Measurements from ENCODE around the gene EXOC3L1. TPM values are rescaled to one million over a fixed set of nuclear protein-coding genes. Genes with fewer than 3 reads are reported as not detected.
A peak's percentile ranks its signal among the peaks of the same experiment; 100 is the strongest.

The EXOC3L1 gene
- polyA plus RNA-seq, 1 experiment: not detected

DNA sequence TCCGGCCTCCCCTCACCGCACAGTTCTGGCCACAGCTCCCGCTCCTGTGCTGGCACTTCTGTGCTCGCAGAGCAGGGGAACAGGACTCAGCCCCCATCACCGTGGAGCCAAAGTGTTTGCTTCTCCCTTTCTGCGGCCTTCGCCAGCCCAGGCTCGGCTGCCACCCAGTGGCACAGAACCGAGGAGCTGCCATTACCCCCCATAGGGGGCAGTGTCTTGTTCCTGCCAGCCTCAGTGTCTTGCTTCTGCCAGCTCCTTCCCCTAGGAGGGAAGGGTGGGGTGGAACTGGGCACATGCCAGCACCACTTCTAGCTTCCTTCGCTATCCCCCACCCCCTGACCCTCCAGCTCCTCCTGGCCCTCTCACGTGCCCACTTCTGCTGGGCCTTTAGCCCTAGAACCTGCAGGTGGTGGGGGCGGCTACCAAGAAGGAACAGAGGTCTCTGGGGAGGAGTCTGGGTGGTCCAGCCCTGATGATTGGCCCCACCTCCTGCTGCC is 8.3 kb upstream of the EXOC3L1 start:
- CTCF ChIA-PET: interaction anchor here (0.8 to 2.9 kb wide), 14 partner anchors 10 to 244 kb away, joined by 3 to 10 read pairs (median 4); partner anchors contain the start of gene FHOD1
- TF ChIP-seq, protein P1, sequence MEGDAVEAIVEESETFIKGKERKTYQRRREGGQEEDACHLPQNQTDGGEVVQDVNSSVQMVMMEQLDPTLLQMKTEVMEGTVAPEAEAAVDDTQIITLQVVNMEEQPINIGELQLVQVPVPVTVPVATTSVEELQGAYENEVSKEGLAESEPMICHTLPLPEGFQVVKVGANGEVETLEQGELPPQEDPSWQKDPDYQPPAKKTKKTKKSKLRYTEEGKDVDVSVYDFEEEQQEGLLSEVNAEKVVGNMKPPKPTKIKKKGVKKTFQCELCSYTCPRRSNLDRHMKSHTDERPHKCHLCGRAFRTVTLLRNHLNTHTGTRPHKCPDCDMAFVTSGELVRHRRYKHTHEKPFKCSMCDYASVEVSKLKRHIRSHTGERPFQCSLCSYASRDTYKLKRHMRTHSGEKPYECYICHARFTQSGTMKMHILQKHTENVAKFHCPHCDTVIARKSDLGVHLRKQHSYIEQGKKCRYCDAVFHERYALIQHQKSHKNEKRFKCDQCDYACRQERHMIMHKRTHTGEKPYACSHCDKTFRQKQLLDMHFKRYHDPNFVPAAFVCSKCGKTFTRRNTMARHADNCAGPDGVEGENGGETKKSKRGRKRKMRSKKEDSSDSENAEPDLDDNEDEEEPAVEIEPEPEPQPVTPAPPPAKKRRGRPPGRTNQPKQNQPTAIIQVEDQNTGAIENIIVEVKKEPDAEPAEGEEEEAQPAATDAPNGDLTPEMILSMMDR (IDR thresholded peaks at IDR 0.05; ENCODE audit: insufficient read depth, low read depth, low read length): peak; percentile 71
- H3K4me3 ChIP-seq (ENCODE audit: low read depth, low read length): no peak overlapping the region
- H3K27me3 ChIP-seq (ENCODE audit: control insufficient read depth, insufficient read depth, low read length): no peaks in the 10 kb centered on the region
- H3K36me3 ChIP-seq (ENCODE audit: control insufficient read depth, insufficient read depth, low read length): peaks cover 40% of the 10 kb centered on the region
- DNase-seq (ENCODE audit: low read depth): no peak
- POLR2A ChIA-PET: no interaction called here

DNA sequence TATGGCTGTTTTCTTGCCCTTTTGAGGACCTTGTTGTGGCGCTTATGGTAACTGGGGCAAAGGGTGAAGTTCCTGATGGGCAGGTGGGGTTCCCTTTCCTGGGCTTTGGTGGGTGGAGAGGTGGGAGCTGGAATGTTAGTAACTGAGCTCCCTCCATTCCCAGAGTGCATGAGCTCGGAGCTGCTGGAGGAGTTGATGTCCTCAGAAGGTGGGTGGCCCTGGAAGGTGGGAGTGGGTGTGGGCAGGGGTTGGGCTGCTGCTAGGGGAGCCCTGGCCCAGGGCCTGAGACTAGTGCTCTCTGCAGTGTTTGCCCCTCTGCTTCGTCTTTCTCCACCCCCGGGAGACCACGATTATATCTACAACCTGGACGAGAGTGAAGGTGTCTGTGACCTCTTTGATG is 7.8 kb upstream of the EXOC3L1 start:
- CTCF ChIA-PET: interaction anchor here (0.8 to 2.9 kb wide), 11 partner anchors 10 to 244 kb away, joined by 3 to 10 read pairs (median 4); partner anchors contain the start of gene FHOD1

DNA sequence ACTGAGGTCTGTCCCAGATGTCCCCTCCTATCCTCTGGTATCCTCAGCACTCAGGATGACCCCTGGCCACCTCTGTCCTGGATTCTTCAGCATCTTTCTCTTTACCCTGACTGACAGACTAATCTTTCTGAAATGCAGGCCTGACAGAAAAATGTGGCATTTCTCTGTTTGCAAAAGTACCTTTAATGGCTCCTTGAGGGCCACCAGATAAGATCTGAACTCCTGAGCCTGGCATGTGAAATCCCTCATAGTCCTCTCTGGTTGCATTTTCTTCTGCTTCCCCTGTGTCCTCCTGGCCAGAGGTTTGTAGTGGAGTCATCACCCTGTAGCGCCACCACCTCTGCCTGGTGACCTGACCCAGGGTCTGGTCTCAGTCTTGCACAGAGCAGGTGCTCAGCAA is 6.9 kb upstream of the EXOC3L1 start:
- DNase-seq (ENCODE audit: low read depth): no peak
- CTCF ChIA-PET: interaction anchor here (1.4 to 2.9 kb wide), 3 partner anchors 9 to 243 kb away, joined by 5 to 9 read pairs (median 7); no protein-coding TSS in a partner anchor
- Histone ChIP-seq H3K27me3 (ENCODE audit: control insufficient read depth, insufficient read depth, low read length) (no peaks in the 10 kb centered on the region), H3K36me3 (ENCODE audit: control insufficient read depth, insufficient read depth, low read length) (peaks cover 36% of the 10 kb centered on the region), H3K4me3 (ENCODE audit: low read depth, low read length) (no peak overlapping the region)
- TF ChIP-seq, protein P1 (IDR thresholded peaks at IDR 0.05; ENCODE audit: insufficient read depth, low read depth, low read length): no peak
- POLR2A ChIA-PET: no interaction called here

More for the DNA sequence above, 7.8 kb upstream of the EXOC3L1 start:
- H3K27me3 ChIP-seq (ENCODE audit: control insufficient read depth, insufficient read depth, low read length): no peaks in the 10 kb centered on the region
- TF ChIP-seq, protein P1 (IDR thresholded peaks at IDR 0.05; ENCODE audit: insufficient read depth, low read depth, low read length): no peak
- POLR2A ChIA-PET: no interaction called here
- no peak for DNase-seq (ENCODE audit: low read depth)
- H3K36me3 ChIP-seq (ENCODE audit: control insufficient read depth, insufficient read depth, low read length): peaks cover 37% of the 10 kb centered on the region
- H3K4me3 ChIP-seq (ENCODE audit: low read depth, low read length): no peak overlapping the region

DNA sequence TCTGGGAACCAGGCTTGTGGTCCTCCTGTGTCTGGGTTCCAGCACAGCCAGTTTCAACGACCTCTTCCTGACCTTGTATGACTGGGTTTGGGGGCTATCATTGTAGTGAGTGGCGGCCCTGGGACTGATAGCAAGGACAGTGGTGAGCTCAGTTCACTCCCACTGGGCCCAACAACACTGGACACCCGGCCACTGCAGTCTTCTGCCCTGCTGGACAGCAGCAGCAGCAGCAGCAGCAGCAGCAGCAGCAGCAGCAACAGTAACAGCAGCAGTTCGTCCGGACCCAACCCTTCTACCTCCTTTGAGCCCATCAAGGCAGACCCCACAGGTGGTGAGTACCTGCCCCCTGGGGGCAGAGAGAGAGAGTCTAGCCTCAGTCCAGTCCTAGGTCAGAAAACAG is 5.7 kb upstream of the EXOC3L1 start:
- peaks cover 33% of the 10 kb centered on the region for H3K36me3 ChIP-seq (ENCODE audit: control insufficient read depth, insufficient read depth, low read length)
- TF ChIP-seq, protein P1 (IDR thresholded peaks at IDR 0.05; ENCODE audit: insufficient read depth, low read depth, low read length): no peak
- no peaks in the 10 kb centered on the region for H3K27me3 ChIP-seq (ENCODE audit: control insufficient read depth, insufficient read depth, low read length)
- no peak for DNase-seq (ENCODE audit: low read depth)
- POLR2A ChIA-PET: interaction anchor here (0.7 kb wide), 1 partner anchor 1065 kb away, joined by 3 read pairs; no protein-coding TSS in a partner anchor
- CTCF ChIA-PET: interaction anchor here (1.0 kb wide), 1 partner anchor 10 kb away, joined by 3 read pairs; no protein-coding TSS in a partner anchor
- no peak overlapping the region for H3K4me3 ChIP-seq (ENCODE audit: low read depth, low read length)

DNA sequence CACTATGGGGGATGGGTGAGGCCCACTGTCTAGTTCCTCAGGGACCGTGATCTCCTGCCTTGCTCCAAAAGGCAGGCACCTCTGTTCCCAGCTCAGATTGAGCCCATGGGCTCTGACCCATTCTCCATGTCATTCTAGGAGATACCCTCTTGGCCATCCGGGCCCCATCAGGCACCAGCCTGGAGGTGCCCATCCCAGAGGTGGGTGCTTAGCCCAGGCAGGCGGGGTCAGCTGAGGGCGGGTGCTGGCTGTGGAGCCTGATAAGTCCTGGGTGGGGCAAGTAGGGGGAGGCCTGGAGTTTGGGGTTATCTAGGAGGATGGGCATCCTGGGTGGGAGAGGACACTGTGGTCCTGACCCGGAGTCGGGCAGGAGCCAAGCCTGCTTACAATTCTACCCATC is 4.3 kb upstream of the EXOC3L1 start:
- ChIA-PET CTCF (interaction anchor here (1.5 kb wide), 1 partner anchor 33 kb away, joined by 4 read pairs; no protein-coding TSS in a partner anchor), POLR2A (no interaction called here)
- no peaks in the 10 kb centered on the region for H3K27me3 ChIP-seq (ENCODE audit: control insufficient read depth, insufficient read depth, low read length)
- TF ChIP-seq, protein P1 (IDR thresholded peaks at IDR 0.05; ENCODE audit: insufficient read depth, low read depth, low read length): no peak
- H3K4me3 ChIP-seq (ENCODE audit: low read depth, low read length): no peak overlapping the region
- no peak for DNase-seq (ENCODE audit: low read depth)
- peaks cover 31% of the 10 kb centered on the region for H3K36me3 ChIP-seq (ENCODE audit: control insufficient read depth, insufficient read depth, low read length)
